ENCODE measurements around the gene PTPRK. TPM values are rescaled to one million over a fixed set of nuclear protein-coding genes. Genes with fewer than 3 reads are reported as not detected.

PTPRK gene
- total RNA-seq, 4 donors from 2014 or later = 10.3 to 36.0 (median 20.5) TPM

- Histone ChIP-seq H3K27me3 (no peaks in the 10 kb centered on the region), H3K4me3 (no peak overlapping the region), H3K27ac (no peak overlapping the region), H3K4me1 (no peaks in the 10 kb centered on the region), H3K9me3 (no peaks in the 10 kb centered on the region), H3K36me3 (no peaks in the 10 kb centered on the region)
- TF ChIP-seq POLR2A (IDR thresholded peaks at IDR 0.05) = no peak
- no peak for TF ChIP-seq CTCF (IDR thresholded peaks at IDR 0.05)
- 85 to 90% methylated on average over 3 of the region's 3 CpGs for WGBS, 2 donors
- DNase-seq = no peak
- intact Hi-C loops (cut with DNase I) = no loop called here
Observed at GRCh38 chr6:128204616-128205015, 315.8 kb downstream of the PTPRK start.

GRCh38 chr6:128202169-128202765, 318.1 kb downstream of the PTPRK start:
- Histone ChIP-seq H3K4me1 (no peaks in the 10 kb centered on the region), H3K4me3 (no peak overlapping the region), H3K27ac (no peak overlapping the region), H3K36me3 (no peaks in the 10 kb centered on the region), H3K9me3 (no peaks in the 10 kb centered on the region), H3K27me3 (no peaks in the 10 kb centered on the region)
- 90 to 93% methylated on average over 8 to 9 of the region's 12 CpGs for WGBS, 2 donors
- TF ChIP-seq POLR2A (IDR thresholded peaks at IDR 0.05) = no peak
- TF ChIP-seq CTCF (IDR thresholded peaks at IDR 0.05) = no peak
- no peak for DNase-seq
- intact Hi-C loops (cut with DNase I) = no loop called here

GRCh38 chr6:128200789-128201188, 319.6 kb downstream of the PTPRK start:
- no peak for DNase-seq
- H3K36me3 ChIP-seq = no peaks in the 10 kb centered on the region
- H3K9me3 ChIP-seq = no peaks in the 10 kb centered on the region
- intact Hi-C loops (cut with DNase I) = no loop called here
- no peaks in the 10 kb centered on the region for H3K27me3 ChIP-seq
- H3K27ac ChIP-seq = no peak overlapping the region
- no peaks in the 10 kb centered on the region for H3K4me1 ChIP-seq
- TF ChIP-seq POLR2A (IDR thresholded peaks at IDR 0.05) (no peak), CTCF (IDR thresholded peaks at IDR 0.05) (no peak)
- no peak overlapping the region for H3K4me3 ChIP-seq

- intact Hi-C loops (cut with DNase I) = no loop called here
- Histone ChIP-seq H3K36me3 (no peaks in the 10 kb centered on the region), H3K9me3 (no peaks in the 10 kb centered on the region), H3K27me3 (no peaks in the 10 kb centered on the region), H3K27ac (no peak overlapping the region), H3K4me3 (no peak overlapping the region), H3K4me1 (no peaks in the 10 kb centered on the region)
- 89 to 97% methylated on average over 2 of the region's 2 CpGs for WGBS, 2 donors
- DNase-seq = no peak
- no peak for TF ChIP-seq POLR2A (IDR thresholded peaks at IDR 0.05)
- TF ChIP-seq CTCF (IDR thresholded peaks at IDR 0.05) = no peak
Observed at GRCh38 chr6:128199461-128199860, 320.9 kb downstream of the PTPRK start.

- Histone ChIP-seq H3K9me3 (no peaks in the 10 kb centered on the region), H3K4me3 (no peak overlapping the region), H3K27me3 (no peaks in the 10 kb centered on the region), H3K27ac (no peak overlapping the region), H3K36me3 (no peaks in the 10 kb centered on the region), H3K4me1 (no peaks in the 10 kb centered on the region)
- intact Hi-C loops (cut with DNase I) = no loop called here
- TF ChIP-seq POLR2A (IDR thresholded peaks at IDR 0.05) (no peak), CTCF (IDR thresholded peaks at IDR 0.05) (no peak)
- no peak for DNase-seq
- WGBS, 2 donors = 87% methylated on average over 3 of the region's 3 CpGs
Observed at GRCh38 chr6:128192972-128193371, 327.4 kb downstream of the PTPRK start.
